Measurements from ENCODE around the gene NUP54. TPM values are rescaled to one million over a fixed set of nuclear protein-coding genes. Genes with fewer than 3 reads are reported as not detected.

NUP54 gene
- total and polyA plus RNA-seq, 9 of the 15 experiments (the other 6 are each of a cell fraction or from before 2014, with no cell fraction given): 29.6 to 115 (median 67.7) TPM

- TF ChIP-seq CBX5 (IDR thresholded peaks at IDR 0.05; ENCODE audit: borderline replicate concordance, low read depth): no peak
- TF ChIP-seq JUND (IDR thresholded peaks at IDR 0.05; ENCODE audit: borderline replicate concordance, low read depth, low read length): peak; percentile 12; the same call in 1 of the 2 replicates
- TF ChIP-seq JUND (tag; IDR thresholded peaks at IDR 0.05; ENCODE audit: borderline replicate concordance, low read depth, low read length): peak; percentile 44; the same call in 1 of the 3 replicates
- no peak for TF ChIP-seq PRPF4 (IDR thresholded peaks at IDR 0.05; ENCODE audit: insufficient read depth, low read depth, low read length, poor library complexity, severe bottlenecking)
- no peak for TF ChIP-seq DIDO1 (tag; IDR thresholded peaks at IDR 0.05; ENCODE audit: low read depth)
- no peak for TF ChIP-seq ZNF444 (CRISPR knock-in tag; IDR thresholded peaks at IDR 0.05)
- peak in 1 of 2 experiments; percentile 10; a peak in 1 of 4 replicates for TF ChIP-seq RCOR1 (IDR thresholded peaks at IDR 0.05; ENCODE audit: borderline replicate concordance in 1 of 2, low read depth in 2 of 2, low read length in 2 of 2)
- TF ChIP-seq PBX2 (CRISPR knock-in tag; IDR thresholded peaks at IDR 0.05; ENCODE audit: low read depth): no peak
- TF ChIP-seq PBX2 (tag; conservative IDR thresholded peaks at IDR 0.05; ENCODE audit: low read depth): 0 out of 2 replicates have a peak, but pooled peaks have one; percentile 37
- peak; percentile 73 for TF ChIP-seq FOSL1 (tag; conservative IDR thresholded peaks at IDR 0.05)
- peak; percentile 16; the same call in 1 of the 2 replicates for TF ChIP-seq EGR1 (conservative IDR thresholded peaks at IDR 0.05)
- TF ChIP-seq EP300 (IDR thresholded peaks at IDR 0.05; ENCODE audit: low read length): peak; percentile 34; the same call in 1 of the 2 replicates
- no peak for TF ChIP-seq GATAD2A (IDR thresholded peaks at IDR 0.05)
- no peak for TF ChIP-seq LCOR (CRISPR knock-in tag; IDR thresholded peaks at IDR 0.05)
- TF ChIP-seq TEAD2 (tag; IDR thresholded peaks at IDR 0.05): no peak
- TF ChIP-seq SMARCE1 (IDR thresholded peaks at IDR 0.05): 0 out of 2 replicates have a peak, but pooled peaks have one; percentile 19
- TF ChIP-seq ZSCAN32 (CRISPR knock-in tag; IDR thresholded peaks at IDR 0.05): no peak
Measured at GRCh38 chr4:76194325-76194724, 46.1 kb upstream of the NUP54 start (continued).

Measured in K562 (cell line).